ENCODE measurements around the gene LDLRAD2. TPM values are rescaled to one million over a fixed set of nuclear protein-coding genes. Genes with fewer than 3 reads are reported as not detected.

Gene LDLRAD2
- total and polyA plus RNA-seq, 9 donors, result 1.5 to 9.1 (median 6.7) TPM

DNA sequence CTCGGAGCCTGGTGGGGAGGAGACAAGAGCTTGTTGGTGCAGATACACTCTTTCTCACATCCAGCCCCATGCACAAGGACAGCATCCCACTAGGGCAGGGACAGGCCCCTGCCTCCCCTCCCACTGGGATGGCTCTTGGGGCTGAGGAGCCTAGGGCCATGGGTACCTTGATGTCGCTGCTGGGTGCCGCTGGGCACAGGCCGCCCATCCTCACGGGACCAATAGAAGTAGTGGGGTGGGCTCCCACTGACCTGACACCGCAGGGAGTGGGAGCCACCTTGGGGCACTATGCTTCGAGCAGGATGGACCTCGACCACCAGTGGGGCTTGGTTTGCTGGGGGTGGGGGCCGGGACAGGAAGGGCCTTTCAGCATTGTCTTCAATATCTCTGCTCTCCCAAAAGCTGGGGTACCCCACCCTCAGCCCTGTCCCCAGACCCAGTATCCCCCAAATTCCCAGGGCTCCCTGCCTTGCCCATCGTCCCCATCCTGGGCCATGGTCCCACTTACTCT, 47.7 kb downstream of the LDLRAD2 start:
- Histone ChIP-seq H3K36me3 (ENCODE audit: control insufficient read depth, insufficient read depth, low read length) (peaks cover 94% of the 10 kb centered on the region), H3K4me3 (ENCODE audit: low read length) (no peak overlapping the region), H3K27me3 (ENCODE audit: control insufficient read depth, insufficient read depth, low read length) (no peaks in the 10 kb centered on the region), H3K27ac (ENCODE audit: low read length) (no peak overlapping the region), H3K9me3 (replicated peaks; ENCODE audit: control insufficient read depth, low read depth, low read length) (peaks cover 2% of the 10 kb centered on the region), H3K4me1 (ENCODE audit: control insufficient read depth, insufficient read depth, low read length) (no peaks in the 10 kb centered on the region)
- WGBS (ENCODE audit: insufficient coverage), result 94% methylated on average over 6 of the region's 10 CpGs
- no peak for DNase-seq

DNA sequence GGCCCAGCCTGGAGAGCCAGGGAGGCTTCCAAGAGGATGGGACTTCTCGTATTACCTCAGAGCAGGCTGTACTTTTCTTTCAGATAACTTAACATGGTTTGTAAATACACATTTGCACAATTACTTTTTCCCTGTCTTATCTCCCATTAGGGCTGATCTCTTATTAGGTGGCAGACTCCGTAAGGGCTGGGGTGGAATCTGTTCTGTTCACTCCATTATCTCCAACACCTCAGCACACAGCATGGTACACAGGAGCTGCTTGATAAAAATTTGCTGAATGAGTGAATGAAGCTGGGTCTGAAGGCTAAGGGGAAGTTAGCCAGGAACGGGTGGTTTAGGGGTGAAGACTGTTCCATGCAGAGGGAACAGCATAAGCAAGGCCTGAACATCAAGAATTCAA, 48.9 kb downstream of the LDLRAD2 start:
- H3K36me3 ChIP-seq (ENCODE audit: control insufficient read depth, insufficient read depth, low read length), result peaks cover 94% of the 10 kb centered on the region
- H3K4me1 ChIP-seq (ENCODE audit: control insufficient read depth, insufficient read depth, low read length), result peaks cover under 1% of the 10 kb centered on the region
- no peak for DNase-seq
- H3K27me3 ChIP-seq (ENCODE audit: control insufficient read depth, insufficient read depth, low read length), result no peaks in the 10 kb centered on the region
- 100% methylated on average over 1 of the region's 3 CpGs for whole genome bisulfite sequencing (ENCODE audit: insufficient coverage)
- H3K27ac ChIP-seq (ENCODE audit: low read length), result no peak overlapping the region
- peaks cover 2% of the 10 kb centered on the region for H3K9me3 ChIP-seq (replicated peaks; ENCODE audit: control insufficient read depth, low read depth, low read length)
- H3K4me3 ChIP-seq (ENCODE audit: low read length), result no peak overlapping the region

DNA sequence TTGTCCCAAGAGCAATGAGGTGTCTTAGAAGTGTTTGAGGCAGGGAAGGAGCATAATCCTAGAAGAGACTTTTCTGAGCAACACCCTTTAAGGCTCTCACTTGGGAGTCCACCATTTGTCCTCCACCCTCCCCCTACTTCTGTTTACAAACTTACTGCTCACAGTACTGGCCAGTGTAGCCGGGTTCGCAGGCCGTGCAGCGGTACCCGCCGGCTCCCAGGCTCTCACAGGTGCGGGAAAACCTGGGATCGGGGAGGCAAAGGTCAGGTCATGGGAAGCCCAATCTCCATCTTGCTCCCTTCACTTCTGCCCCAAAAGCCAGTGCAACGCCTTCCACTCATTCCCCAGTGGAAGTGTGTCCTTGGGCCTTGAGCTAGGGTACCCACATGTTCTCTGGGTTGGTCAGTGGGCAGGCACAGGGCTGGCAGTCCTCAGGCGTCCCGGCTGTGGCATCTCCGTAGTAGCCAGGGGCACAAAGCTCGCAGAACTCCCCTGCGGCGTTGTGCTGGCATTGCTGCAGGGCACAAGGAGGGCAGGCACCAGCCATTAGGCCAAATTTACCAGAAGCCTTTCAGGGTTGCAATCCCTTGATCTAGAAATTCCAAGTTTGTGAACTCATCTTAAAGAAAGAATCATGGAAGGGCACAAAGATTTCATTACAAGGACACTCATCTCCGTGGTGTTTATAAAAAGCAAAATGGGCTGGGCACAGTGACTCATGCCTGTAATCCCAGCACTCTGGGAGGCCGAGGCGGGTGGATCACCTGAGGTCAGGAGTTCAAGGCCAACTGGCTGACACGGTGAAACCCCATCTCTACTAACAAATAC, 49.8 kb downstream of the LDLRAD2 start:
- H3K9me3 ChIP-seq (replicated peaks; ENCODE audit: control insufficient read depth, low read depth, low read length), result peaks cover 2% of the 10 kb centered on the region
- no peak overlapping the region for H3K27ac ChIP-seq (ENCODE audit: low read length)
- no peak for DNase-seq
- H3K4me3 ChIP-seq (ENCODE audit: low read length), result no peak overlapping the region
- WGBS (ENCODE audit: insufficient coverage), result 97% methylated on average over 13 of the region's 19 CpGs
- peaks cover 93% of the 10 kb centered on the region for H3K36me3 ChIP-seq (ENCODE audit: control insufficient read depth, insufficient read depth, low read length)
- H3K4me1 ChIP-seq (ENCODE audit: control insufficient read depth, insufficient read depth, low read length), result peaks cover 2% of the 10 kb centered on the region
- H3K27me3 ChIP-seq (ENCODE audit: control insufficient read depth, insufficient read depth, low read length), result no peaks in the 10 kb centered on the region

DNA sequence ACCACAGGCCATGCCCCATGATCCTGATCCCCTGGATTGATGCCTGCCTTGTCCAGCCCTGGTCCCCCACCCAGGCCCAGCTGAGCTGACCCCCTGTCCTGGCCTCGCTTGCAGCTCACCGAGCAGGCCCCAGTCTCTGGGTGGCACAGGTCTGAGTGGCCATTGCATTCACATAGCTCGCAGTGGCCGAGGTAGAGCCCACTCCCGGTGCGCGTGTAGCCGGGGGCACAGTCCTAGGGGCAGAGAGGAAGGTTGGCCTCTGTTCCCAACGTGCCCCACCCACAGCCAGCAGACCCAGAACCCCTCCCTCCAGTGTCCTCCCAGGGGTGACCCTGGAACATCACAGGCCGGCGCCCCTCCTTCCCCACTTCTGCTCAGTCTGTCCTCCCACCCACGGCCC, 51.9 kb downstream of the LDLRAD2 start:
- H3K4me1 ChIP-seq (ENCODE audit: control insufficient read depth, insufficient read depth, low read length), result peaks cover 2% of the 10 kb centered on the region
- no peaks in the 10 kb centered on the region for H3K27me3 ChIP-seq (ENCODE audit: control insufficient read depth, insufficient read depth, low read length)
- no peak for DNase-seq
- no peak overlapping the region for H3K27ac ChIP-seq (ENCODE audit: low read length)
- 85% methylated on average over 6 of the region's 12 CpGs for WGBS (ENCODE audit: insufficient coverage)
- peaks cover 87% of the 10 kb centered on the region for H3K36me3 ChIP-seq (ENCODE audit: control insufficient read depth, insufficient read depth, low read length)
- H3K4me3 ChIP-seq (ENCODE audit: low read length), result no peak overlapping the region
- peaks cover 2% of the 10 kb centered on the region for H3K9me3 ChIP-seq (replicated peaks; ENCODE audit: control insufficient read depth, low read depth, low read length)

DNA sequence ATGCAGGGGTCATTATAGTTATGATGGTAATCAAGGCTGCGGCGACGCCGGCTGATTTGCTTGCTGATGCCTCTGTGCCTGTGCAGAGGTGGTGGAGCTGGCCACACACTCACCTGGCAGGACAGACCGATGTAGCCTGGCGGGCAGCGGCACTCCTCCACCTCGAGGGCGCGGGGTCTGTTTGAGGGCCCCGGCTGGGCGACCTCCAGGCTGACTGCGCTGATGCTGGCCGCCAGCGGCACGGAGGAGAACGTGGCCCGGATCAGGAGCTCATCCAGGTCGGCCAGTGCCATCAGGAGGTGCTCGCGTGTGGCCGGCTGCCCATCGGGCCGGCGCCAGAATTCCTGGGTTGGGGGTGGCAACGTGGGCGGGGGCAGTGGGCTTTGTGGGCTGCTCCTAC, 52.7 kb downstream of the LDLRAD2 start:
- 91% methylated on average over 19 of the region's 27 CpGs for WGBS (ENCODE audit: insufficient coverage)
- H3K4me1 ChIP-seq (ENCODE audit: control insufficient read depth, insufficient read depth, low read length), result peaks cover 4% of the 10 kb centered on the region
- peaks cover 81% of the 10 kb centered on the region for H3K36me3 ChIP-seq (ENCODE audit: control insufficient read depth, insufficient read depth, low read length)
- H3K27me3 ChIP-seq (ENCODE audit: control insufficient read depth, insufficient read depth, low read length), result no peaks in the 10 kb centered on the region
- H3K4me3 ChIP-seq (ENCODE audit: low read length), result no peak overlapping the region
- H3K27ac ChIP-seq (ENCODE audit: low read length), result no peak overlapping the region
- H3K9me3 ChIP-seq (replicated peaks; ENCODE audit: control insufficient read depth, low read depth, low read length), result peaks cover 2% of the 10 kb centered on the region
- no peak for DNase-seq

DNA sequence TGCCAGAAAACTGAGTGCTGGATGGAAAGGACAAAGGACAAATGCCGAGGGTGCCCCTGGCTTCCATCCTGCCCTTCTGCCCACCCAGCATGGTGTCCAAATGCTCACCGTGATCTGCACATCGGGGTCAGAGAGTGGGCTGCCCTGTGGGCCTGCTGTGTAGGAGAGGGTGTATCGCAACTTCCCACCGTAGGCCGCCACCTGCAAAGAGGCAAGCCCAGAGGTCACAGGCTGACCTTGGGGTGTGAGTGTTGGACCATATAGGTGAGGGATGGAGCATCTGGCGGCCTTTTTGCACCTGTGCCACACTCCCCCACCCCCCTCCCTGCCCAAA, 53.5 kb downstream of the LDLRAD2 start:
- Histone ChIP-seq H3K27me3 (ENCODE audit: control insufficient read depth, insufficient read depth, low read length) (no peaks in the 10 kb centered on the region), H3K4me3 (ENCODE audit: low read length) (no peak overlapping the region), H3K36me3 (ENCODE audit: control insufficient read depth, insufficient read depth, low read length) (peaks cover 80% of the 10 kb centered on the region), H3K4me1 (ENCODE audit: control insufficient read depth, insufficient read depth, low read length) (peaks cover 12% of the 10 kb centered on the region), H3K27ac (ENCODE audit: low read length) (no peak overlapping the region), H3K9me3 (replicated peaks; ENCODE audit: control insufficient read depth, low read depth, low read length) (peaks cover 2% of the 10 kb centered on the region)
- 73% methylated on average over 3 of the region's 7 CpGs for WGBS (ENCODE audit: insufficient coverage)
- DNase-seq, result no peak

DNA sequence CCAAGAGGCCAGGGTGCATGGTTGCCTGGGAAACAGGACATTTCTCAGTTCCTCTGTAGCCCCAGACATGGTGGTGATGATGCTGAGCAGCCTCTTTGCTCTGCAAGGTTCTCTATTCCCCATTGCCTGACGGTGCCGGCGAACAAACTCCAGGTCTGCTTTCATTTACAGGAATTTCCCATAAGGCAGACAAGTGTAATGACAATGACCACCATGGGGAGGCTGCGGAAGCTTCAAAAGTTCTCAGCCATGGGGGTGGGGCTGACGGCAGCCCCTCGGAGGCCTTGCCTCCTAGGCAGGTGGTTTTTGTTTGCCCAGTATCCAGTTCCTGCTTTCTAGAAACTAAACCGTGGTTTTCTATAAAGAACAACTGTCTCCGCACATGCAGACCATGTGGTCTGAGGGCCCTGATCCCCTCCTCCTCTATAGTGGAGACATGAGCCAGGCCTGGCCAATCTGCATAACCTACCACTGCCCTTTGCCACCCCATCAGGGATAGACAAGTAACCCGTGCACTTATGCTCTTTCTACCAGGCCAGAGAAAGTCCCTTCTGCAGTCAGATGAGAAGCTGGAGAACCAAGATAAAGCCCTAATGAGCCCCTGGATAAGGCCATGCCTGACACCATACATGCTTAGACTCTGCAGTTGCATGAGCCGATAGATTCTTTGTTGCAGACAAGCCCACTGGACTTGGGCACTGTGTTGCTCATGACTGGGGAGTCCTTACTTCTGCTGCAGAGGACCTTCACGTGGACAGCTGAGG, 54.1 kb downstream of the LDLRAD2 start:
- Histone ChIP-seq H3K27me3 (ENCODE audit: control insufficient read depth, insufficient read depth, low read length) (no peaks in the 10 kb centered on the region), H3K4me3 (ENCODE audit: low read length) (no peak overlapping the region), H3K4me1 (ENCODE audit: control insufficient read depth, insufficient read depth, low read length) (peaks cover 13% of the 10 kb centered on the region), H3K9me3 (replicated peaks; ENCODE audit: control insufficient read depth, low read depth, low read length) (peaks cover 2% of the 10 kb centered on the region), H3K36me3 (ENCODE audit: control insufficient read depth, insufficient read depth, low read length) (peaks cover 78% of the 10 kb centered on the region), H3K27ac (ENCODE audit: low read length) (no peak overlapping the region)
- DNase-seq, result no peak
- 39% methylated on average over 9 of the region's 11 CpGs for WGBS (ENCODE audit: insufficient coverage)

DNA sequence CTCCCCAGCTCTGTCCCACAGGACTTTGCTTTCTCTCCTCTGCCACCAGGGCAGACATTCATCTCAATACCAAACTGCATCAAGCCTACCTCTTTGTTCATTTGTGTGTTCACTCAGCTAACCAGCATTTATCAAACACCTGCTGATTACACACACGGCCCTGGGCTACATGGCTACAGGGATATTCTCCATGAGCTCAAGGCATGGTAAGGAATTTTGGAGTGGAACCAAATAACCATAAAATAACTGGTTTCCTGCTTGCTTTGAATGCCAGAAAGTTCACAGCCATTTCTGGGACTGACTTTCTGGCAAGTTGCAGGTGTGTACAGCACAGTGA, 54.6 kb downstream of the LDLRAD2 start:
- peaks cover 78% of the 10 kb centered on the region for H3K36me3 ChIP-seq (ENCODE audit: control insufficient read depth, insufficient read depth, low read length)
- H3K4me3 ChIP-seq (ENCODE audit: low read length), result no peak overlapping the region
- H3K27me3 ChIP-seq (ENCODE audit: control insufficient read depth, insufficient read depth, low read length), result no peaks in the 10 kb centered on the region
- DNase-seq, result no peak
- H3K9me3 ChIP-seq (replicated peaks; ENCODE audit: control insufficient read depth, low read depth, low read length), result no peaks in the 10 kb centered on the region
- H3K4me1 ChIP-seq (ENCODE audit: control insufficient read depth, insufficient read depth, low read length), result peaks cover 13% of the 10 kb centered on the region
- no peak overlapping the region for H3K27ac ChIP-seq (ENCODE audit: low read length)
- no CpG with 5 or more reads among the region's 1 CpG for WGBS (ENCODE audit: insufficient coverage)

DNA sequence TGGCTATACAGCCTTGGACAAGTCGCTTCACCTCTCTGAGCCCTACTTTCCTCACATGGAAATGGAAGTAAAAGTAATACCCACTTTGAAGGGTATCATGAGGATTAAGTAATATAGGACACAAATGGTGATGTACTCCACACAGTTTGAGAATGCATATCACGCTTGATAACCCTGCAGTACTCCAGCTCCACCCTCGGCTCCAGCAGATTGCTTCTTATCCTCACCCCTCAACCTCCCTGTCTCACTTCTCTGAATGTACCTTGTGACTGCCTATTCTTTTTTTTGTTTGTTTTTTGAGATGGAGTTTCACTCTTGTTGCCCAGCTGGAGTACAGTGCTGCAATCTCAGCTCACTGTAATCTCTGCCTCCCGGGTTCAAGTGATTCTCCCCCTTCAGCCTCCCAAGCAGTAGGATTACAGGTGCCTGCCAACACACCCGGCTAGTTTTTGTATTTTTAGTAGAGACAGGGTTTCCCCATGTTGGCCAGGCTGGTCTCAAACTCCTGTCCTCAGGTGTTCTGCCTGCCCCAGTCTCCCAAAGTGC, 55.5 kb downstream of the LDLRAD2 start:
- no peaks in the 10 kb centered on the region for H3K9me3 ChIP-seq (replicated peaks; ENCODE audit: control insufficient read depth, low read depth, low read length)
- no peak for DNase-seq
- no peaks in the 10 kb centered on the region for H3K27me3 ChIP-seq (ENCODE audit: control insufficient read depth, insufficient read depth, low read length)
- no peak overlapping the region for H3K27ac ChIP-seq (ENCODE audit: low read length)
- no CpG with 5 or more reads among the region's 5 CpGs for WGBS (ENCODE audit: insufficient coverage)
- H3K36me3 ChIP-seq (ENCODE audit: control insufficient read depth, insufficient read depth, low read length), result peaks cover 78% of the 10 kb centered on the region
- H3K4me1 ChIP-seq (ENCODE audit: control insufficient read depth, insufficient read depth, low read length), result peaks cover 13% of the 10 kb centered on the region
- no peak overlapping the region for H3K4me3 ChIP-seq (ENCODE audit: low read length)

DNA sequence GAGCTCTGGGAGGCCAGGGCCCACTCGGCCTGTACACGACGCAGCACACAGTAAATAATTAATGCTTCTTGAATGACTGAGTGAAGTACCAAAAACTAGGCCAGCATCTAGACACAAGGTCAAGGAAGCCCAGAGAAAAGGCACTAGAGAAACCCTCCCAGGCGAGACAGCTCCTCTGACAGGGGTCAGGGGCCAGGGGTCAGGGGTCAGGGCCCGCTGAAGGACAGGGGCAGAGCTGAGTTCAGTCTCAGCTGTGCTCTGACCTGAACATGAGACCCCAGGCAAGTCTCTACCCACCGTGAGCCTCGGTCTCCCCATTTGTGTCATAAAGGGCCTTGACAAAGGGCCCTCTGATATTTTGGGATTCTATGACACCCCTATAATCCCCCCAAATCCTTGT, 56.4 kb downstream of the LDLRAD2 start:
- no peak overlapping the region for H3K27ac ChIP-seq (ENCODE audit: low read length)
- no peak for DNase-seq
- 94% methylated on average over 3 of the region's 7 CpGs for WGBS (ENCODE audit: insufficient coverage)

More for the DNA sequence above, 56.4 kb downstream of the LDLRAD2 start:
- Histone ChIP-seq H3K4me1 (ENCODE audit: control insufficient read depth, insufficient read depth, low read length) (peaks cover 13% of the 10 kb centered on the region), H3K36me3 (ENCODE audit: control insufficient read depth, insufficient read depth, low read length) (peaks cover 82% of the 10 kb centered on the region), H3K27me3 (ENCODE audit: control insufficient read depth, insufficient read depth, low read length) (no peaks in the 10 kb centered on the region), H3K4me3 (ENCODE audit: low read length) (no peak overlapping the region), H3K9me3 (replicated peaks; ENCODE audit: control insufficient read depth, low read depth, low read length) (no peaks in the 10 kb centered on the region)
